ENCODE measurements around the gene PADI3. TPM values are rescaled to one million over a fixed set of nuclear protein-coding genes. Genes with fewer than 3 reads are reported as not detected.

The PADI3 gene
- total and polyA plus RNA-seq, 7 donors = 0.51 TPM; not detected in 6

GRCh38 chr1:17243274-17243673 is 5.6 kb upstream of the PADI3 start:
- no peak for TF ChIP-seq EP300 (IDR thresholded peaks at IDR 0.05)
- TF ChIP-seq POLR2A (IDR thresholded peaks at IDR 0.05) = no peak
- TF ChIP-seq CTCF (IDR thresholded peaks at IDR 0.05) = no peak
- TF ChIP-seq POLR2AphosphoS5 (IDR thresholded peaks at IDR 0.05) = no peak
- intact Hi-C loops (cut with DNase I) = no loop called here
- Histone ChIP-seq H3K4me1 (no peaks in the 10 kb centered on the region), H3K27me3 (peaks cover 0 to 3% (median 0%) of the 10 kb centered on the region in 3 donors), H3K36me3 (no peaks in the 10 kb centered on the region), H3K27ac (no peak overlapping the region), H3K4me3 (no peak overlapping the region), H3K9me3 (no peaks in the 10 kb centered on the region)
- DNase-seq = no peak
- 76 to 84% methylated on average over 1 of the region's 1 CpG for WGBS, 2 donors

DNA sequence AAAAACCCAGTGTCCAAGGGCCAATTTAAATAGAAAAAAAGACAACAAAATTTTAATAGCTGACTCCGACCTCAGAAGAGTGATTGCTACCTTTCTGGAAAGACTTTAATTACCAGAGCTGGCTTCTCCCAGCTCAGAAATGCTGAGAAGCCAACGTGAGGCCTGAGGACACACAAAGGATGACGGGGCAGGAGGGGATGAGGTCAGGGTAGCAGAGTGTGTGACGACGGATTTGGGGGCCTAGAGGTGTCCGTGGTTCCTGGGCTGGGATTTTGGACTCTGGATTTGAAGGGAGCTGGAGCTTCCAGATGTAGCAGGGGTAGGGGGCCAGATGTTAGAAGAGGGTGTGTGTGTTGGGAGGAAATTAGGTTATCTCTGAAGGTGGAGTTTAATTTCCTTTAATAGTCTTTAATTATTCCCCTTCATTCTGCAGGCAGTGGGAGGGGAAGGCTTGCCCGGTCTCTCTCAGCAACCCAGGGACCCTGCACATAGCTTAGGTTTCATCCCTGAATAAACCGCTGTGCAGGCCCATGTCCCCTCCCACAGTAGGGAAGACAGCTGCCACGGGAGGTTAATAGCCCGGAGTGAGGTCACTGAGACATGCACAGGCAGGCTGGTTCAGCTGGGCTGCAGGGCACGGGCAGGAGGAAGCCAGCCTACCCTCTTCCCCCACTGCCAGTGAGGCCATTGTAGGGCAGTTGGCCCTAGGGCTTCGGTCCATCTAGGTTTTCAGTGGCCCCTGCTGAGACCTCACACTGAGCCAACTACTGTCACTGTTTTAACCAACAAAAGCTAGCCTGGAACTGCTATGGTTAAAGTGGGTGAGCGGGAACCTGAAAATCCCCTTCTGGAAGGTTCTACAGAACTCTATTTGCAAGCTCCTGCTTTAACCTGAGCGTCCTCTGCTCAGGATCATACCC is 3.8 kb upstream of the PADI3 start:
- no peaks in the 10 kb centered on the region for H3K36me3 ChIP-seq
- no peak overlapping the region for H3K27ac ChIP-seq
- no peak overlapping the region for H3K4me3 ChIP-seq
- H3K27me3 ChIP-seq = peaks cover 0 to 8% (median 3%) of the 10 kb centered on the region in 3 donors
- H3K4me1 ChIP-seq = no peaks in the 10 kb centered on the region
- TF ChIP-seq POLR2AphosphoS5 (IDR thresholded peaks at IDR 0.05) (no peak), CTCF (IDR thresholded peaks at IDR 0.05) (no peak), EP300 (IDR thresholded peaks at IDR 0.05) (no peak), POLR2A (IDR thresholded peaks at IDR 0.05) (no peak)
- H3K9me3 ChIP-seq = no peaks in the 10 kb centered on the region
- DNase-seq = no peak
- intact Hi-C loops (cut with DNase I) = no loop called here
- WGBS, 2 donors = 72 to 75% methylated on average over 14 of the region's 14 CpGs

DNA sequence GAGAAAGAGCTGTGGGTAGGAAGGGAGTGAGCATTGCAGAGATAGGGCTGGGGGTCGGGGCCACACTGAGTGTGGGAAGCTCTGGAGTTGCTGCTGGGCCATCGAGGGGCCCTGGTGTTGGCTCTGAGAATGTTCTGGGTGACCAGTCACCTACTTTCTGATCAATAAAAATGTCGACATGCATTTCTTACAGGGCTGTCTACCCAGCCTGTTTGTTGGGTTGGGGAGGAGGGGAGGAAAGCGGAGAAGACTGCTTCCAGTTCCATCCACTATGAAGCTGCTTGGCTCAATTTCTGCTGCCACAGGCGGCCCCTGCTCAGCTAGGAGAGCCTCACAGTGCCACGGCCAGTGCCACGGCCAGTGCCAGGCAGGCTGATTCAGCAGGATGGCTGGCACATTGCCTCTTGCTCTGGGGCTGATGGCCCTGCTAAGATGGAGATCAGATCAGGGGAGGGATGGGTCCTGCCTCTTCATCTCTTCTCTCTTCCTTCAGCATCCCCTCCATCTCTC is 3.0 kb upstream of the PADI3 start:
- intact Hi-C loops (cut with DNase I) = no loop called here
- H3K4me3 ChIP-seq = no peak overlapping the region
- H3K27ac ChIP-seq = no peak overlapping the region
- H3K27me3 ChIP-seq = peaks cover 0 to 8% (median 3%) of the 10 kb centered on the region in 3 donors
- no peaks in the 10 kb centered on the region for H3K36me3 ChIP-seq
- no peaks in the 10 kb centered on the region for H3K4me1 ChIP-seq
- H3K9me3 ChIP-seq = no peaks in the 10 kb centered on the region
- TF ChIP-seq EP300 (IDR thresholded peaks at IDR 0.05) (no peak), CTCF (IDR thresholded peaks at IDR 0.05) (no peak), POLR2A (IDR thresholded peaks at IDR 0.05) (no peak), POLR2AphosphoS5 (IDR thresholded peaks at IDR 0.05) (no peak)
- 72 to 79% methylated on average over 7 of the region's 7 CpGs for WGBS, 2 donors
- DNase-seq = no peak

DNA sequence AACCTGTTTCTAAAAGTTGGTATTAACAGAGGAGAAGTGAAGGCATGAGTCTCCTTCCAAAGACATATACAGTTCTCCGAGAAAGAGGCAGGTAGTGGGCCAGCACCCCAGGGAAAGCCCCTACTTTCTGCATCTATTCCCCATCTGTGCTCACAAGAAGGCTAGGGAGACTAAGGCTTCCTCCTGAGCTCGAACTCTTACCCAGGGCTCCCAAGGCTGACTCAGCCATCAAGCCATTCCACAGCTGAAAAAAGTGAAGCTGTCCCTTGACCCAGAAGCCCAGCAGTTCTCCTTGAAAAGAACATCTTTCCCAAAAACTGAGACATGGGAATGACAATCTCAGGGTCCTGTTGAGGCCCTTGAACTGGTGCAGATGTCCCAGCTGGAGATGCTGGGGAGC is 1.9 kb upstream of the PADI3 start:
- H3K36me3 ChIP-seq = no peaks in the 10 kb centered on the region
- no peak for TF ChIP-seq CTCF (IDR thresholded peaks at IDR 0.05)
- no peaks in the 10 kb centered on the region for H3K4me1 ChIP-seq
- H3K9me3 ChIP-seq = no peaks in the 10 kb centered on the region
- peaks cover 0 to 8% (median 3%) of the 10 kb centered on the region in 3 donors for H3K27me3 ChIP-seq
- 82 to 86% methylated on average over 2 of the region's 2 CpGs for WGBS, 2 donors
- intact Hi-C loops (cut with DNase I) = no loop called here
- H3K4me3 ChIP-seq = no peak overlapping the region
- H3K27ac ChIP-seq = no peak overlapping the region
- no peak for DNase-seq
